Stimulated activated CD8-positive, alpha-beta memory T cell treated with anti-CD3 and anti-CD28 coated beads, Interleukin-4, amount 100 ng/mL, for 4 hours (primary cell): ENCODE measurements around the gene LBHD1.
"Not testable (repeated sequence)": the region's sequence is repeated elsewhere in the genome, so short reads cannot be mapped to it uniquely, and the experiment has no call there.

Experiments used
- DNase-seq, 2 donors: peaks; one replicate each; pipeline ENCODE4 v3.0.0-alpha.2; 2020; ENCODE audit warnings: low read depth in 2 of 2, low spot score in 1 of 2

The LBHD1 gene

GRCh38 chr11:62694455-62695167 is 22.5 kb upstream of the LBHD1 start:
- peak; percentile 57 to 65 for DNase-seq

GRCh38 chr11:62693624-62694023 is 21.6 kb upstream of the LBHD1 start:
- not testable (repeated sequence) for DNase-seq

- no peak for DNase-seq
Observed at GRCh38 chr11:62689421-62690183, 17.5 kb upstream of the LBHD1 start, which contains the start of gene LRRN4CL. Gene LRRN4CL (minus strand): TSS chr11:62689530. CDS start chr11:62688508, 1,022 bp downstream.

- DNase-seq = no peak
Observed at GRCh38 chr11:62688491-62688890, 16.4 kb upstream of the LBHD1 start.

- no peak for DNase-seq
Observed at GRCh38 chr11:62687508-62688396, 15.7 kb upstream of the LBHD1 start.

- DNase-seq = no peak
Observed at GRCh38 chr11:62682518-62682917, 10.5 kb upstream of the LBHD1 start.

- no peak for DNase-seq
Observed at GRCh38 chr11:62680825-62681240, 8.8 kb upstream of the LBHD1 start.

GRCh38 chr11:62678770-62679696 is 7.0 kb upstream of the LBHD1 start, which contains the start of gene UBXN1:
Gene UBXN1 (minus strand): TSS chr11:62679073. CDS start chr11:62678923, 150 bp downstream.
- peak; percentile 75 to 79 for DNase-seq

- DNase-seq = no peak
Observed at GRCh38 chr11:62678433-62678769, 6.3 kb upstream of the LBHD1 start.

- DNase-seq = no peak
Observed at GRCh38 chr11:62677714-62678113, 5.6 kb upstream of the LBHD1 start.

- no peak for DNase-seq
Observed at GRCh38 chr11:62677156-62677555, 5.1 kb upstream of the LBHD1 start.

- no peak for DNase-seq
Observed at GRCh38 chr11:62676698-62677097, 4.6 kb upstream of the LBHD1 start.

- not testable (repeated sequence) for DNase-seq
Observed at GRCh38 chr11:62675415-62675814, 3.3 kb upstream of the LBHD1 start.

- DNase-seq = no peak
Observed at GRCh38 chr11:62673196-62673525, 1.1 kb upstream of the LBHD1 start.

GRCh38 chr11:62671236-62671607 is 845 bp downstream of the LBHD1 start:
- no peak for DNase-seq

GRCh38 chr11:62669420-62670161 is 2.5 kb downstream of the LBHD1 start:
- DNase-seq = no peak

- no peak for DNase-seq
Observed at GRCh38 chr11:62667460-62667859, 4.6 kb downstream of the LBHD1 start.

GRCh38 chr11:62666259-62666926 is 5.7 kb downstream of the LBHD1 start:
- DNase-seq = no peak

- peak in 1 of 2 donors; percentile 64 for DNase-seq
Observed at GRCh38 chr11:62665599-62666258, 6.3 kb downstream of the LBHD1 start.
